NCI-H1417 treated with DMSO at 0.1 percent for 48 hours (cell line): ENCODE measurements around the gene CRK.
A peak's percentile ranks its signal among the peaks of the same experiment; 100 is the strongest.

Experiments used
- DNase-seq: peaks from one replicate; lab custom pipeline; 2025; lab: John Stamatoyannopoulos, UW

Gene CRK

GRCh38 chr17:1455797-1456599, at the start of gene CRK:
Gene CRK, minus strand, starts transcription at chr17:1456232. Its CDS starts 115 bp downstream, at chr17:1456117.
- DNase-seq = peak; percentile 53

GRCh38 chr17:1505586-1505985, 49.6 kb upstream of the CRK start:
- no peak for DNase-seq

GRCh38 chr17:1504866-1505265, 48.8 kb upstream of the CRK start:
- DNase-seq = no peak

GRCh38 chr17:1503699-1504098, 47.7 kb upstream of the CRK start:
- no peak for DNase-seq

DNA sequence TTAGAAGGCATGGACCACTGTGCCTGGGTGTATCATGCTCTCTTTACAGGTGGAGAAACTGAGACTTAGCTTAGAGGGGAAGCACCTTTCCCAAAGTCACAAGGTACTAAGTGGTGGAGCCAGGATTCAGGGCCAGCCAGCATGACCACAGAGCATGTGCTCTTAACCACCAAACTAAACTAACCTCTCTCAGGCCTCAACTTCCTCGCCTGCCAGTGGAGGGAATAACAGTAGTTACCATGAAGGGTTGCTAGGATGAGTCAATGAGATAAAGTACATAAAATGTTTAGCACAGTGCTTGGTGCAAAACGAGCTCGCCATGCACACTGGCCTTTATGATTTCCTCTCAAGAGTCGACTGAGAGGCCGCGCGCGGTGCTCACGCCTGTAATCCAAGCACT, 42.8 kb upstream of the CRK start:
- no peak for DNase-seq

DNA sequence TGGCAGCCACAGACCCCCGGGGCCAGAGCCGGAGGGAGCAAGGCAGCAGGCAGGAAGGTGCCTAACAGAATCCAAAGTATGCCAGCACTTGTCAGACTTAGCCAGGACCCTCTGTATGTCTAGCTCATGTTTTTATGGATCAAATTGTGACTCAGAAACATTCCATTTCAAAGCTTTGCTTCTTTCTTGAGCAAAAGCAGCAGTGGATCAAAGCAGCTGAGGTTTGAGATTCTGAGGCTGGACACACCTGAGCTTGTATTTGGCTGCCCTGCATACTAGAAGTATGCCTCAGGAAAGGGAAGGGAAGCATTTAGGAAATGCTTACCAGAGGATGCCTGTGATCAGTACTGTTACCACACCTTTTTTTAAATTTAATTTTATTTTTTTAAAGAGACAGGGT, 42.2 kb upstream of the CRK start:
- DNase-seq = no peak

- no peak for DNase-seq
Observed at GRCh38 chr17:1497831-1498230, 41.8 kb upstream of the CRK start.

DNA sequence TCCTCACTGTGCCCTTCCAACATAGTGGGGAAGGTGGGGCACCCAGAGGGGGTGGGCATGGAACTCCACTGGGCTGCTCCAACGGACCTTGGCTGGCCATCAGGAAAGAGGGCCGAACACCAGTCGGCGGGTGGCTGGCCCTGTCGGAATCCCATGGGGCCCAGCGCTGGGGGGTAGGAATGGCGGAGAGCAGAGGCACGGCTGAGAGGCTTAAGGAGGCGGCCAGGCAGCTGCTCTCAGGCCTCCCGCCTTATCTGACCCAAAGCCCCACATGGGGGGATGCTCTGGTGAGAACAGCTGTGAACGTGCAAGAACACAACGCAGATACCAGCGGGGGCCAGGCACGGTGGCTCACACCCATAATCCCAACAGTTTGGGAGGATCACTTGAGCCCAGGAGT, 40.8 kb upstream of the CRK start:
- no peak for DNase-seq

GRCh38 chr17:1495265-1495989, 39.4 kb upstream of the CRK start:
- DNase-seq = no peak

- no peak for DNase-seq
Observed at GRCh38 chr17:1494736-1495253, 38.8 kb upstream of the CRK start.

GRCh38 chr17:1494203-1494602, 38.2 kb upstream of the CRK start:
- no peak for DNase-seq

- DNase-seq = no peak
Observed at GRCh38 chr17:1493291-1493980, 37.4 kb upstream of the CRK start.

- no peak for DNase-seq
Observed at GRCh38 chr17:1492249-1493206, 36.5 kb upstream of the CRK start, which contains the start of gene MYO1C. Gene MYO1C, minus strand, starts transcription at chr17:1492686. Its CDS starts 199 bp downstream, at chr17:1492487.

DNA sequence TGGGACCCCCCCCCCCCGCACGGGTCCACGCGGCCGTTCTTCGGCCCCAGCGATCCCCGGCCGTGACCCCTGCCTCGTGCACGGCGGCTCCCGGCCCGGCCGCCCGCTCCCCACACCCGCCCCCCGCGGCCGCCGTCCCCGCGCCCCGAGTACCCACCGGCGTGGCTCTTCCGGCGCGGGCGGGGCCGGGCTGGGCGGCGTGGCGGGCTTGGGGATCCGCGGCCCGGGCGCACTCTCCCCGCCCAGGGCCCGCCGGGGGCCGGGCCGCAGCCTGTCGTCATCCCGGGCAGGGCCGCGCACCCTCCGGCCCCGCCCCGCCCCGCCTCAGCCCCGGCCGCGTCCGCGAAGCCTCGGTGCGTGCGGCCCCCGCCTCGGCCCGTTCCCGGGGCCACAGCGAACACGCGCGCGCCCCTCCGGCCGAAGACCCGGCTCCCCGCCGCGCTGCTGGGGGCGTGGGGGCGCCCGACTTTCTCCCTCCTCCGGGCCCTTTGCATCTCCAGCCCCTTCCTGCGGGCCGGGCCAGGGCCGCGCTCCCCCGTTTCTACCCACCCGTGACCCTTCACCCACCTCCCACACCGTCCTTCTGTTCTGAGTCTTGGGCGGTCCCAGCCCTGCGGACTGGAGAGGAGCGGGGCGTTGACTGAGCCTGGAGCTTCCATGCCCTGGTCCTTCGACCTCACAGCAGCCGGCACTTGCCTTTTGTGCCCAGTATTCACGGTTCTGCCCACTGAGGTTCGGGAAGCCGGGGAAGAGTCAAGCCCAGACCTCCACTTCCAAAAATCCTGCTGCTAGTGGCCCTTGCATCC, 35.6 kb upstream of the CRK start:
- no peak for DNase-seq

GRCh38 chr17:1490643-1491442, 34.8 kb upstream of the CRK start:
- DNase-seq = no peak

DNA sequence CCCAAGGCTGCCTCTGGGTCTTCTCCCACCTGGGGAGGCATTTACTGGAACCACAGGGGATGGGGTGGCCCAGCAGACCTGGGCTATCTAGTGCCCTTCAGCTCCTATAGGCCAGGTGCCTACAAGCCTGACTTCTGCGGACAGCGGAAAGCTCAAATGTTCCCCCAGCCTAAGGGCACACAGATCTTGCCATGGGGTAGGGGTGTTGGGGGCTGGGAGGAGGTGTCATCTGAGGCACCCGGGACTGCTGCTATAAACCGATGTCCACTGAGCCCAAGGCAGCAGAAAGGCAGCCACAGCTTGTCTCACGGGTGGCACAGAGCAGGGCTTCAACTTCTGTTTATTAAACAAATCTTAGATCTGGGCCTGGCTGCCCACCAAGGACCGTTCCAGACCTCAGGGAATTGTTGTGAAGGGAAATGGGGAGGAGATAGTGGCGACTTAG, 32.8 kb upstream of the CRK start:
- no peak for DNase-seq

GRCh38 chr17:1487939-1488825, 32.1 kb upstream of the CRK start:
- DNase-seq = no peak
